Measurements from ENCODE around the gene MRPL12. TPM values are rescaled to one million over a fixed set of nuclear protein-coding genes. Genes with fewer than 3 reads are reported as not detected.

MRPL12 gene
- total RNA-seq, 2 experiments from 2014 or later = 97.7 to 102 TPM

Small RNA genes within 50 kb of the gene (microRNA-seq; reads per million reads assigned to microRNA genes)
- 3.3 reads per million for gene MIR6786 (ENCODE audit: borderline microRNAs expressed, borderline replicate concordance)

Other genes with a start within 250 kb of the MRPL12 start
- 1,000 to 10,000 TPM; 2,881 to 2,925 TPM for gene ACTG1, start 190.6 kb upstream of the MRPL12 start, total RNA-seq
- gene FSCN2, start 175.0 kb upstream of the MRPL12 start, total RNA-seq = not detected
- gene FAAP100, start 151.0 kb upstream of the MRPL12 start, total RNA-seq = 10 to 100 TPM; 25.3 to 27.1 TPM
- gene NPLOC4, start 66.3 kb upstream of the MRPL12 start, total RNA-seq = 10 to 100 TPM; 67.0 to 68.6 TPM
- gene TSPAN10, start 66.2 kb upstream of the MRPL12 start, total RNA-seq = under 1 TPM in 1 of 2 experiments, not detected in 1; 0.12 TPM
- gene PDE6G, start 46.8 kb upstream of the MRPL12 start, total RNA-seq = under 1 TPM; 0.83 to 0.89 TPM
- gene OXLD1, start 36.8 kb upstream of the MRPL12 start, total RNA-seq = 10 to 100 TPM; 41.9 to 44.1 TPM
- 10 to 100 TPM; 30.8 to 32.3 TPM for gene CCDC137, start 36.6 kb upstream of the MRPL12 start, total RNA-seq
- 10 to 100 TPM; 13.8 to 14.1 TPM for gene ARL16, start 19.6 kb upstream of the MRPL12 start, total RNA-seq
- gene HGS, start 19.4 kb upstream of the MRPL12 start, total RNA-seq = 100 to 1,000 TPM in 1 of 2 experiments, 10 to 100 TPM in 1; 87.1 to 109 TPM
- 10 to 100 TPM; 16.9 to 18.0 TPM for gene SLC25A10, start 8.9 kb downstream of the MRPL12 start, total RNA-seq
- not detected for gene GCGR, start 100.8 kb downstream of the MRPL12 start, total RNA-seq
- 10 to 100 TPM; 53.7 to 55.6 TPM for gene MCRIP1, start 129.9 kb downstream of the MRPL12 start, total RNA-seq
- not detected for gene PPP1R27, start 131.7 kb downstream of the MRPL12 start, total RNA-seq
- 100 to 1,000 TPM; 273 to 276 TPM for gene P4HB, start 157.2 kb downstream of the MRPL12 start, total RNA-seq
- 100 to 1,000 TPM; 355 to 389 TPM for gene ARHGDIA, start 168.0 kb downstream of the MRPL12 start, total RNA-seq
- 100 to 1,000 TPM; 213 to 217 TPM for gene ALYREF, start 188.2 kb downstream of the MRPL12 start, total RNA-seq
- 100 to 1,000 TPM; 171 to 182 TPM for gene ANAPC11, start 188.4 kb downstream of the MRPL12 start, total RNA-seq
- under 1 TPM; 0.12 to 0.19 TPM for gene NPB, start 198.9 kb downstream of the MRPL12 start, total RNA-seq
- 10 to 100 TPM; 15.9 to 16.6 TPM for gene PCYT2, start 208.0 kb downstream of the MRPL12 start, total RNA-seq
- 10 to 100 TPM; 18.8 to 22.1 TPM for gene SIRT7, start 214.8 kb downstream of the MRPL12 start, total RNA-seq
- 10 to 100 TPM; 13.5 to 14.8 TPM for gene MAFG, start 224.4 kb downstream of the MRPL12 start, total RNA-seq
- 100 to 1,000 TPM; 121 to 130 TPM for gene PYCR1, start 233.9 kb downstream of the MRPL12 start, total RNA-seq
- not detected for gene MYADML2, start 243.9 kb downstream of the MRPL12 start, total RNA-seq